ENCODE results near the gene EN2.

GRCh38 chr7:155495440-155496248 lies 37.7 kb downstream of the EN2 start:
- TF ChIP-seq, protein P1, sequence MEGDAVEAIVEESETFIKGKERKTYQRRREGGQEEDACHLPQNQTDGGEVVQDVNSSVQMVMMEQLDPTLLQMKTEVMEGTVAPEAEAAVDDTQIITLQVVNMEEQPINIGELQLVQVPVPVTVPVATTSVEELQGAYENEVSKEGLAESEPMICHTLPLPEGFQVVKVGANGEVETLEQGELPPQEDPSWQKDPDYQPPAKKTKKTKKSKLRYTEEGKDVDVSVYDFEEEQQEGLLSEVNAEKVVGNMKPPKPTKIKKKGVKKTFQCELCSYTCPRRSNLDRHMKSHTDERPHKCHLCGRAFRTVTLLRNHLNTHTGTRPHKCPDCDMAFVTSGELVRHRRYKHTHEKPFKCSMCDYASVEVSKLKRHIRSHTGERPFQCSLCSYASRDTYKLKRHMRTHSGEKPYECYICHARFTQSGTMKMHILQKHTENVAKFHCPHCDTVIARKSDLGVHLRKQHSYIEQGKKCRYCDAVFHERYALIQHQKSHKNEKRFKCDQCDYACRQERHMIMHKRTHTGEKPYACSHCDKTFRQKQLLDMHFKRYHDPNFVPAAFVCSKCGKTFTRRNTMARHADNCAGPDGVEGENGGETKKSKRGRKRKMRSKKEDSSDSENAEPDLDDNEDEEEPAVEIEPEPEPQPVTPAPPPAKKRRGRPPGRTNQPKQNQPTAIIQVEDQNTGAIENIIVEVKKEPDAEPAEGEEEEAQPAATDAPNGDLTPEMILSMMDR (IDR thresholded peaks at IDR 0.05): no peak
- no peak for TF ChIP-seq ZFX (IDR thresholded peaks at IDR 0.05; ENCODE audit: borderline replicate concordance)
